ENCODE data around the gene RNF115. TPM values are rescaled to one million over a fixed set of nuclear protein-coding genes. Genes with fewer than 3 reads are reported as not detected.
"Not testable (repeated sequence)": the region's sequence is repeated elsewhere in the genome, so short reads cannot be mapped to it uniquely, and the experiment has no call there.

The RNF115 gene
- total RNA-seq, 2 experiments from 2014 or later = 15.1 to 15.5 TPM

- POLR2A ChIA-PET = no interaction called here
- Mint-ChIP-seq H3K9me3 (ENCODE audit: insufficient read depth) (no peaks in the 10 kb centered on the region), H3K4me3 (no peak overlapping the region), H3K27ac (no peak overlapping the region), H3K27me3 (ENCODE audit: low read depth) (no peaks in the 10 kb centered on the region), H3K36me3 (ENCODE audit: low read depth) (peaks cover 38% of the 10 kb centered on the region), H3K4me1 (ENCODE audit: low read depth) (peaks cover 10% of the 10 kb centered on the region)
- no peak for DNase-seq
- CTCF ChIA-PET = interaction anchor here (0.7 kb wide), 1 partner anchor 74 kb away, joined by 3 read pairs; the partner anchor contains the start of gene NUDT17
- no peak for ATAC-seq
Observed at GRCh38 chr1:145771056-145771455, 52.8 kb downstream of the RNF115 start.

GRCh38 chr1:145768004-145768403, 55.9 kb downstream of the RNF115 start:
- H3K27me3 Mint-ChIP-seq (ENCODE audit: low read depth); H3K27ac Mint-ChIP-seq; H3K4me3 Mint-ChIP-seq; CTCF ChIA-PET; H3K9me3 Mint-ChIP-seq (ENCODE audit: insufficient read depth); H3K4me1 Mint-ChIP-seq (ENCODE audit: low read depth); ATAC-seq; DNase-seq; POLR2A ChIA-PET: not testable (repeated sequence)
- H3K36me3 Mint-ChIP-seq (ENCODE audit: low read depth) = peaks cover 45% of the 10 kb centered on the region

GRCh38 chr1:145766926-145767325, 57.0 kb downstream of the RNF115 start:
- H3K27me3 Mint-ChIP-seq (ENCODE audit: low read depth); H3K4me1 Mint-ChIP-seq (ENCODE audit: low read depth); DNase-seq; H3K27ac Mint-ChIP-seq; H3K9me3 Mint-ChIP-seq (ENCODE audit: insufficient read depth); ATAC-seq; CTCF ChIA-PET; H3K4me3 Mint-ChIP-seq; POLR2A ChIA-PET: not testable (repeated sequence)
- H3K36me3 Mint-ChIP-seq (ENCODE audit: low read depth) = peaks cover 44% of the 10 kb centered on the region

GRCh38 chr1:145765585-145766360, 58.1 kb downstream of the RNF115 start:
- H3K9me3 Mint-ChIP-seq (ENCODE audit: insufficient read depth); H3K27me3 Mint-ChIP-seq (ENCODE audit: low read depth); CTCF ChIA-PET; H3K27ac Mint-ChIP-seq; POLR2A ChIA-PET; H3K4me1 Mint-ChIP-seq (ENCODE audit: low read depth); H3K4me3 Mint-ChIP-seq; ATAC-seq; DNase-seq: not testable (repeated sequence)
- H3K36me3 Mint-ChIP-seq (ENCODE audit: low read depth) = peaks cover 44% of the 10 kb centered on the region

- H3K4me3 Mint-ChIP-seq = not testable (repeated sequence)
Observed at GRCh38 chr1:145765127-145765526, 58.8 kb downstream of the RNF115 start.

GRCh38 chr1:145764231-145764940, 59.5 kb downstream of the RNF115 start:
- H3K9me3 Mint-ChIP-seq (ENCODE audit: insufficient read depth); DNase-seq; H3K27me3 Mint-ChIP-seq (ENCODE audit: low read depth); CTCF ChIA-PET; ATAC-seq; H3K4me3 Mint-ChIP-seq; H3K27ac Mint-ChIP-seq; H3K4me1 Mint-ChIP-seq (ENCODE audit: low read depth); POLR2A ChIA-PET: not testable (repeated sequence)
- H3K36me3 Mint-ChIP-seq (ENCODE audit: low read depth) = peaks cover 50% of the 10 kb centered on the region

More at GRCh38 chr1:145765127-145765526, 58.8 kb downstream of the RNF115 start:
- DNase-seq; H3K27me3 Mint-ChIP-seq (ENCODE audit: low read depth); CTCF ChIA-PET; H3K9me3 Mint-ChIP-seq (ENCODE audit: insufficient read depth); ATAC-seq; POLR2A ChIA-PET; H3K27ac Mint-ChIP-seq; H3K4me1 Mint-ChIP-seq (ENCODE audit: low read depth): not testable (repeated sequence)
- peaks cover 49% of the 10 kb centered on the region for H3K36me3 Mint-ChIP-seq (ENCODE audit: low read depth)

- ATAC-seq; H3K27ac Mint-ChIP-seq; CTCF ChIA-PET; H3K4me3 Mint-ChIP-seq; H3K9me3 Mint-ChIP-seq (ENCODE audit: insufficient read depth); H3K4me1 Mint-ChIP-seq (ENCODE audit: low read depth); H3K27me3 Mint-ChIP-seq (ENCODE audit: low read depth); POLR2A ChIA-PET; DNase-seq: not testable (repeated sequence)
- peaks cover 48% of the 10 kb centered on the region for H3K36me3 Mint-ChIP-seq (ENCODE audit: low read depth)
Observed at GRCh38 chr1:145762001-145762400, 61.9 kb downstream of the RNF115 start.

GRCh38 chr1:145761498-145761897, 62.4 kb downstream of the RNF115 start:
- CTCF ChIA-PET; H3K9me3 Mint-ChIP-seq (ENCODE audit: insufficient read depth); H3K27me3 Mint-ChIP-seq (ENCODE audit: low read depth); H3K4me3 Mint-ChIP-seq; H3K4me1 Mint-ChIP-seq (ENCODE audit: low read depth); ATAC-seq; DNase-seq; H3K27ac Mint-ChIP-seq; POLR2A ChIA-PET: not testable (repeated sequence)
- peaks cover 48% of the 10 kb centered on the region for H3K36me3 Mint-ChIP-seq (ENCODE audit: low read depth)

GRCh38 chr1:145760395-145760949, 63.4 kb downstream of the RNF115 start:
- DNase-seq; H3K27me3 Mint-ChIP-seq (ENCODE audit: low read depth); H3K27ac Mint-ChIP-seq; H3K4me1 Mint-ChIP-seq (ENCODE audit: low read depth); POLR2A ChIA-PET; H3K4me3 Mint-ChIP-seq; ATAC-seq; H3K9me3 Mint-ChIP-seq (ENCODE audit: insufficient read depth): not testable (repeated sequence)
- CTCF ChIA-PET = interaction anchor here (1.3 kb wide), 1 partner anchor 12 kb away, joined by 3 read pairs; no protein-coding TSS in a partner anchor
- peaks cover 49% of the 10 kb centered on the region for H3K36me3 Mint-ChIP-seq (ENCODE audit: low read depth)

- H3K36me3 Mint-ChIP-seq (ENCODE audit: low read depth) = peaks cover 49% of the 10 kb centered on the region
- ATAC-seq (no peak), DNase-seq (no peak)
- peaks cover 7% of the 10 kb centered on the region for H3K9me3 Mint-ChIP-seq (ENCODE audit: insufficient read depth)
- POLR2A ChIA-PET = no interaction called here
- no peak overlapping the region for H3K4me3 Mint-ChIP-seq
- H3K27me3 Mint-ChIP-seq (ENCODE audit: low read depth) = no peaks in the 10 kb centered on the region
- H3K4me1 Mint-ChIP-seq (ENCODE audit: low read depth) = no peaks in the 10 kb centered on the region
- no peak overlapping the region for H3K27ac Mint-ChIP-seq
- CTCF ChIA-PET = interaction anchor here (1.3 to 2.1 kb wide), 2 partner anchors 11 to 66 kb away, joined by 3 to 8 read pairs; no protein-coding TSS in a partner anchor
Observed at GRCh38 chr1:145759721-145760120, 64.2 kb downstream of the RNF115 start.

- CTCF ChIA-PET = interaction anchor here (1.0 to 2.1 kb wide), 4 partner anchors 15 to 87 kb away, joined by 3 to 8 read pairs (median 4); partner anchors contain the start of gene NUDT17
- Mint-ChIP-seq H3K36me3 (ENCODE audit: low read depth) (peaks cover 48% of the 10 kb centered on the region), H3K4me1 (ENCODE audit: low read depth) (no peaks in the 10 kb centered on the region), H3K9me3 (ENCODE audit: insufficient read depth) (peaks cover 7% of the 10 kb centered on the region), H3K27ac (no peak overlapping the region), H3K4me3 (no peak overlapping the region), H3K27me3 (ENCODE audit: low read depth) (no peaks in the 10 kb centered on the region)
- POLR2A ChIA-PET = no interaction called here
- DNase-seq (no peak), ATAC-seq (no peak)
Observed at GRCh38 chr1:145758575-145758974, 65.3 kb downstream of the RNF115 start.

GRCh38 chr1:145758116-145758515, 65.8 kb downstream of the RNF115 start:
- Mint-ChIP-seq H3K9me3 (ENCODE audit: insufficient read depth) (peaks cover 7% of the 10 kb centered on the region), H3K27me3 (ENCODE audit: low read depth) (no peaks in the 10 kb centered on the region), H3K4me3 (no peak overlapping the region), H3K4me1 (ENCODE audit: low read depth) (no peaks in the 10 kb centered on the region), H3K27ac (no peak overlapping the region), H3K36me3 (ENCODE audit: low read depth) (peaks cover 47% of the 10 kb centered on the region)
- DNase-seq (no peak), ATAC-seq (no peak)
- CTCF ChIA-PET = interaction anchor here (1.0 to 2.1 kb wide), 3 partner anchors 15 to 87 kb away, joined by 3 to 8 read pairs (median 6); partner anchors contain the start of gene NUDT17
- POLR2A ChIA-PET = no interaction called here
